A673 (cell line): ENCODE data around the gene F2RL3. TPM values are rescaled to one million over a fixed set of nuclear protein-coding genes. Genes with fewer than 3 reads are reported as not detected.

Source experiments
- BruUV-seq: library from RNA; stranded (reverse); fragments of 400-500 nt; replicated peaks from 2 replicates; lab custom pipeline; 2021; lab: Mats Ljungman, UMichigan
- CTCF ChIA-PET: fragments of 300-600 bp; sonication (Branson Sonifier 250); formaldehyde crosslinking; loops from one replicate; lab custom pipeline; 2022; ENCODE audit warnings: antibody characterized with exemption; lab: Charles Lee
- POLR2A ChIA-PET: fragments of 300-600 bp; sonication (Branson Sonifier 250); formaldehyde crosslinking; loops from one replicate; lab custom pipeline; 2022; ENCODE audit warnings: antibody characterized with exemption; ENCODE audit not compliant: low non-redundant PET; lab: Charles Lee
- DNase-seq: peaks from one replicate; pipeline ENCODE4 v3.0.0-alpha.2; 2015; ENCODE audit warnings: low spot score
- H3K27ac ChIP-seq: fragments of 200-600 bp; sonication (generic); 2 replicates; pipeline ENCODE4 v1.5.1; 2016; ENCODE audit warnings: mixed run types, low read depth, mild to moderate bottlenecking, mixed read lengths, antibody characterized with exemption, low read length; ENCODE audit not compliant: poor library complexity, severe bottlenecking
- H3K27me3 ChIP-seq: fragments of 200-600 bp; sonication (generic); replicated peaks from 2 replicates; pipeline ENCODE4 v1.6.1; 2017; ENCODE audit warnings: mixed run types, low read depth, mild to moderate bottlenecking, mixed read lengths, antibody characterized with exemption, low read length; ENCODE audit not compliant: insufficient read depth, poor library complexity
- H3K36me3 ChIP-seq: fragments of 200-600 bp; sonication (generic); 2 replicates; pipeline ENCODE4 v1.6.1; 2016; ENCODE audit warnings: mixed run types, mild to moderate bottlenecking, mixed read lengths, antibody characterized with exemption, low read length; ENCODE audit not compliant: insufficient read depth, poor library complexity, severe bottlenecking
- H3K4me1 ChIP-seq: fragments of 200-600 bp; sonication (generic); 2 replicates; pipeline ENCODE4 v1.6.1; 2017; ENCODE audit warnings: mixed run types, mild to moderate bottlenecking, mixed read lengths, antibody characterized with exemption, low read length; ENCODE audit not compliant: insufficient read depth, poor library complexity, severe bottlenecking
- H3K4me3 ChIP-seq: fragments of 200-600 bp; sonication (generic); 2 replicates; pipeline ENCODE4 v1.5.1; 2016; ENCODE audit warnings: low read depth, mixed run types, mild to moderate bottlenecking, mixed read lengths, low read length; ENCODE audit not compliant: poor library complexity, severe bottlenecking
- H3K9me3 ChIP-seq: fragments of 200-600 bp; sonication (generic); 2 replicates; pipeline ENCODE4 v1.6.1; 2016; ENCODE audit warnings: mixed run types, low read depth, mild to moderate bottlenecking, mixed read lengths, antibody characterized with exemption, low read length; ENCODE audit not compliant: poor library complexity, severe bottlenecking
- EZH2 ChIP-seq: fragments of 200-600 bp; sonication (generic); IDR thresholded peaks from 2 replicates; pipeline ENCODE4 v1.6.1; 2017; ENCODE audit warnings: borderline replicate concordance, low read depth, mild to moderate bottlenecking, mixed read lengths, antibody characterized with exemption, low read length; ENCODE audit not compliant: poor library complexity, severe bottlenecking
- intact Hi-C: fragments of 100-400 bp; cut with micrococcal nuclease; formaldehyde crosslinking; loops from one replicate; pipeline ENCODE4 v1.10.0; 2022; ENCODE audit not compliant: unreplicated experiment
- total RNA-seq: library from RNA; stranded (reverse); gene quantifications from 2 replicates; pipeline ENCODE4 v1.2.3, GENCODE V29; 2021
- TF ChIP-seq, protein P1 (sequence below): fragments of 300-800, 200-600 bp; sonication (generic); conservative IDR thresholded peaks from 2 replicates; pipeline ENCODE4 v1.5.1; 2017; ENCODE audit warnings: low read depth, mild to moderate bottlenecking, antibody characterized with exemption, low read length, moderate library complexity, mixed read lengths

The F2RL3 gene
- total RNA-seq, 1 experiment from 2014 or later, result not detected

DNA sequence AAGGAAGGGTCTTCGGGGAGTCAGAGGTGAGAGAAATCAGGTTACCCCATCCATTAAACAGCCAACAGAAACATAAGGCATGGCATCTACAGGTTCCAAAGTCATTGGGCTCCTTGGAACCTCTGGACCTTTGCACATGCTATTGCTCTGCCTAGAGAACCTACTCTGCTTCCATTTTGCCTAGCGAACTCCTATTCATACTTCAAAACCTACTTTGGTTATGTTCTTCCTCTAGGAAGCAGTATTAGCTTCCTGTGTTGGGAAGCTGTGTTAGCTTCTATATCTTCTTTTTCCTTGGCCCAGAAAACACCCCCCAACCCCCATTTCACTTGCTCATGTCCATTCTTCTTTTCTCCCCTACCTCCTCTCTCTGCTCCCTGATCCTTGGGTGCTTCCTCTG, 39.6 kb downstream of the F2RL3 start:
- intact Hi-C loops, result no loop called here
- ChIA-PET POLR2A (no interaction called here), CTCF (no interaction called here)
- Histone ChIP-seq H3K36me3 (no peaks in the 10 kb centered on the region), H3K4me1 (no peaks in the 10 kb centered on the region), H3K27ac (no peak overlapping the region), H3K9me3 (peaks cover 6% of the 10 kb centered on the region), H3K4me3 (no peak overlapping the region), H3K27me3 (no peaks in the 10 kb centered on the region)
- TF ChIP-seq, protein P1, sequence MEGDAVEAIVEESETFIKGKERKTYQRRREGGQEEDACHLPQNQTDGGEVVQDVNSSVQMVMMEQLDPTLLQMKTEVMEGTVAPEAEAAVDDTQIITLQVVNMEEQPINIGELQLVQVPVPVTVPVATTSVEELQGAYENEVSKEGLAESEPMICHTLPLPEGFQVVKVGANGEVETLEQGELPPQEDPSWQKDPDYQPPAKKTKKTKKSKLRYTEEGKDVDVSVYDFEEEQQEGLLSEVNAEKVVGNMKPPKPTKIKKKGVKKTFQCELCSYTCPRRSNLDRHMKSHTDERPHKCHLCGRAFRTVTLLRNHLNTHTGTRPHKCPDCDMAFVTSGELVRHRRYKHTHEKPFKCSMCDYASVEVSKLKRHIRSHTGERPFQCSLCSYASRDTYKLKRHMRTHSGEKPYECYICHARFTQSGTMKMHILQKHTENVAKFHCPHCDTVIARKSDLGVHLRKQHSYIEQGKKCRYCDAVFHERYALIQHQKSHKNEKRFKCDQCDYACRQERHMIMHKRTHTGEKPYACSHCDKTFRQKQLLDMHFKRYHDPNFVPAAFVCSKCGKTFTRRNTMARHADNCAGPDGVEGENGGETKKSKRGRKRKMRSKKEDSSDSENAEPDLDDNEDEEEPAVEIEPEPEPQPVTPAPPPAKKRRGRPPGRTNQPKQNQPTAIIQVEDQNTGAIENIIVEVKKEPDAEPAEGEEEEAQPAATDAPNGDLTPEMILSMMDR, result no peak
- TF ChIP-seq EZH2, result no peak
- BruUV-seq, result no TSS peak
- no peak for DNase-seq

- Histone ChIP-seq H3K4me1 (no peaks in the 10 kb centered on the region), H3K27ac (no peak overlapping the region), H3K27me3 (no peaks in the 10 kb centered on the region), H3K9me3 (peaks cover 6% of the 10 kb centered on the region), H3K36me3 (no peaks in the 10 kb centered on the region), H3K4me3 (no peak overlapping the region)
- no peak for DNase-seq
- intact Hi-C loops, result no loop called here
- ChIA-PET CTCF (no interaction called here), POLR2A (no interaction called here)
- no TSS peak for BruUV-seq
- TF ChIP-seq, protein P1, result no peak
- TF ChIP-seq EZH2, result no peak
These were observed 40.1 kb downstream of the F2RL3 start for GRCh38 chr19:16928916-16929315.

GRCh38 chr19:16930753-16931152, 42.0 kb downstream of the F2RL3 start:
- H3K4me1 ChIP-seq, result no peaks in the 10 kb centered on the region
- intact Hi-C loops, result no loop called here
- CTCF ChIA-PET, result no interaction called here

More at GRCh38 chr19:16930753-16931152, 42.0 kb downstream of the F2RL3 start:
- DNase-seq, result no peak
- TF ChIP-seq, protein P1, result no peak
- TF ChIP-seq EZH2, result no peak
- H3K27ac ChIP-seq, result no peak overlapping the region
- peaks cover 7% of the 10 kb centered on the region for H3K9me3 ChIP-seq
- H3K4me3 ChIP-seq, result no peak overlapping the region
- BruUV-seq, result no TSS peak
- H3K36me3 ChIP-seq, result no peaks in the 10 kb centered on the region
- POLR2A ChIA-PET, result no interaction called here
- H3K27me3 ChIP-seq, result no peaks in the 10 kb centered on the region
